Natural killer cell treated with Interleukin-12 subunit alpha and Interleukin-12 subunit beta and Interleukin-15 and Interleukin-18, amount 100 ng/mL, for 72 hours (primary cell): Measurements from ENCODE around the gene EFEMP2. TPM values are rescaled to one million over a fixed set of nuclear protein-coding genes. Genes with fewer than 3 reads are reported as not detected.
"Not testable (repeated sequence)": the region's sequence is repeated elsewhere in the genome, so short reads cannot be mapped to it uniquely, and the experiment has no call there.

ENCODE experiments used
- ATAC-seq, 2 donors: fragments of 150-1000 bp; cut with Tn5 transposase in 1 of 2; sonication (Bioruptor Pico), chemical (Tn5 transposase) in 1 of 2; 2 replicates each; pipeline ENCODE4 v1.10.0; 2021
- DNase-seq: peaks from one replicate; pipeline ENCODE4 v3.0.0; 2022; ENCODE audit warnings: low spot score
- H3K27ac Mint-ChIP-seq, 2 donors: 1 replicate in 1 of 2; 2 replicates in 1 of 2; pipeline ENCODE4 v1.8.0; 2022; ENCODE audit warnings: mixed read lengths in 2 of 2, mild to moderate bottlenecking in 1 of 2, moderate library complexity in 1 of 2
- H3K27me3 Mint-ChIP-seq, 2 donors: 1 replicate in 1 of 2; 2 replicates in 1 of 2; pipeline ENCODE4 v1.8.0; 2022; ENCODE audit warnings: mixed read lengths in 2 of 2
- H3K36me3 Mint-ChIP-seq: one replicate; pipeline ENCODE4 v1.8.0; 2022; ENCODE audit warnings: mixed read lengths
- H3K4me1 Mint-ChIP-seq, 2 donors: 1 replicate in 1 of 2; 2 replicates in 1 of 2; pipeline ENCODE4 v1.8.0; 2022; ENCODE audit warnings: low read depth in 2 of 2, mixed read lengths in 2 of 2, mild to moderate bottlenecking in 1 of 2
- H3K4me3 Mint-ChIP-seq: one replicate; pipeline ENCODE4 v1.8.0; 2022; ENCODE audit warnings: mixed read lengths
- H3K9me3 Mint-ChIP-seq: 2 replicates; pipeline ENCODE4 v1.8.0; 2022; ENCODE audit warnings: mixed read lengths
- total RNA-seq, 2 donors: library from RNA; stranded (reverse); gene quantifications; one replicate each; pipeline ENCODE4 v1.2.3, GENCODE V29; 2022

The EFEMP2 gene
- total RNA-seq, 2 donors from 2014 or later, result 7.5 to 10.6 TPM

- Mint-ChIP-seq H3K4me1 (peaks cover 39% of the 10 kb centered on the region in 2 donors), H3K27ac (peak overlapping the region; percentile 67 to 81), H3K4me3 (peak overlapping the region; percentile 32), H3K27me3 (no peaks in the 10 kb centered on the region), H3K36me3 (peaks cover 7% of the 10 kb centered on the region), H3K9me3 (no peaks in the 10 kb centered on the region)
- ATAC-seq, result no peak
- no peak for DNase-seq
These were observed 22.9 kb upstream of the EFEMP2 start for GRCh38 chr11:65895482-65895981.

GRCh38 chr11:65894034-65894591, 21.5 kb upstream of the EFEMP2 start:
- H3K36me3 Mint-ChIP-seq, result peaks cover 7% of the 10 kb centered on the region
- H3K27ac Mint-ChIP-seq, result peak overlapping the region; percentile 90 to 93
- no peak for ATAC-seq
- peak overlapping the region; percentile 97 for H3K4me3 Mint-ChIP-seq
- no peaks in the 10 kb centered on the region for H3K9me3 Mint-ChIP-seq
- DNase-seq, result no peak
- H3K27me3 Mint-ChIP-seq, result no peaks in the 10 kb centered on the region
- H3K4me1 Mint-ChIP-seq, result peaks cover 51 to 52% of the 10 kb centered on the region in 2 donors

GRCh38 chr11:65892661-65893317, 20.2 kb upstream of the EFEMP2 start:
- no peak for DNase-seq
- ATAC-seq, result no peak
- Mint-ChIP-seq H3K4me1 (peaks cover 57 to 58% of the 10 kb centered on the region in 2 donors), H3K4me3 (peak overlapping the region; percentile 97), H3K9me3 (no peaks in the 10 kb centered on the region), H3K27ac (peak overlapping the region; percentile 90 to 93), H3K27me3 (no peaks in the 10 kb centered on the region), H3K36me3 (peaks cover 7% of the 10 kb centered on the region)

GRCh38 chr11:65892137-65892540, 19.5 kb upstream of the EFEMP2 start:
- DNase-seq, H3K27me3 Mint-ChIP-seq, H3K36me3 Mint-ChIP-seq, H3K9me3 Mint-ChIP-seq, ATAC-seq: not testable (repeated sequence)
- H3K27ac Mint-ChIP-seq, result peak overlapping the region; percentile 90 to 93
- peak overlapping the region; percentile 97 for H3K4me3 Mint-ChIP-seq
- H3K4me1 Mint-ChIP-seq, result peaks cover 56 to 64% of the 10 kb centered on the region in 2 donors

GRCh38 chr11:65891219-65892136, 18.9 kb upstream of the EFEMP2 start:
- H3K27ac Mint-ChIP-seq, result peak overlapping the region; percentile 90 to 93
- no peaks in the 10 kb centered on the region for H3K27me3 Mint-ChIP-seq
- H3K36me3 Mint-ChIP-seq, result peaks cover 11% of the 10 kb centered on the region
- no peaks in the 10 kb centered on the region for H3K9me3 Mint-ChIP-seq
- no peak for DNase-seq
- peak overlapping the region; percentile 97 for H3K4me3 Mint-ChIP-seq
- H3K4me1 Mint-ChIP-seq, result peaks cover 60 to 67% of the 10 kb centered on the region in 2 donors
- no peak for ATAC-seq

GRCh38 chr11:65890324-65891218, 18.0 kb upstream of the EFEMP2 start, which contains the start of gene CCDC85B:
TSS of gene CCDC85B (plus strand) at chr11:65890673. CDS start at chr11:65890784, 111 bp downstream.
- Mint-ChIP-seq H3K36me3 (peaks cover 14% of the 10 kb centered on the region), H3K4me3 (peak within 1 kb of the TSS; percentile 97), H3K27ac (peak within 1 kb of the TSS; percentile 95 to 98), H3K4me1 (peaks cover 54 to 61% of the 10 kb centered on the region in 2 donors), H3K9me3 (no peaks in the 10 kb centered on the region), H3K27me3 (no peaks in the 10 kb centered on the region)
- ATAC-seq (peak; percentile 84 to 89), DNase-seq (peak; percentile 100)

GRCh38 chr11:65888163-65888814, 15.7 kb upstream of the EFEMP2 start, which contains the start of gene FIBP:
TSS of gene FIBP (minus strand) at chr11:65888471. CDS start at chr11:65888418, 53 bp downstream.
- Mint-ChIP-seq H3K27me3 (no peaks in the 10 kb centered on the region), H3K27ac (peak within 1 kb of the TSS; percentile 95 to 98), H3K36me3 (peaks cover 14% of the 10 kb centered on the region), H3K4me1 (peaks cover 58 to 65% of the 10 kb centered on the region in 2 donors), H3K4me3 (peak within 1 kb of the TSS; percentile 97), H3K9me3 (no peaks in the 10 kb centered on the region)
- DNase-seq (peak; percentile 95), ATAC-seq (peak; percentile 82 to 86)

- ATAC-seq, result no peak
- Mint-ChIP-seq H3K9me3 (no peaks in the 10 kb centered on the region), H3K27me3 (no peaks in the 10 kb centered on the region), H3K27ac (peak overlapping the region; percentile 95 to 98), H3K36me3 (peaks cover 14% of the 10 kb centered on the region), H3K4me3 (peak overlapping the region; percentile 97), H3K4me1 (peaks cover 57 to 61% of the 10 kb centered on the region in 2 donors)
- no peak for DNase-seq
These were observed 15.1 kb upstream of the EFEMP2 start for GRCh38 chr11:65887723-65888162.

GRCh38 chr11:65886826-65887722, 14.5 kb upstream of the EFEMP2 start:
- Mint-ChIP-seq H3K4me1 (peaks cover 55% of the 10 kb centered on the region in 2 donors), H3K4me3 (peak overlapping the region; percentile 97), H3K36me3 (peaks cover 8% of the 10 kb centered on the region), H3K27me3 (no peaks in the 10 kb centered on the region), H3K27ac (peak overlapping the region; percentile 95 to 98), H3K9me3 (no peaks in the 10 kb centered on the region)
- ATAC-seq, result no peak
- no peak for DNase-seq

GRCh38 chr11:65885808-65886536, 13.4 kb upstream of the EFEMP2 start:
- no peaks in the 10 kb centered on the region for H3K9me3 Mint-ChIP-seq
- no peaks in the 10 kb centered on the region for H3K27me3 Mint-ChIP-seq
- peak overlapping the region; percentile 97 for H3K4me3 Mint-ChIP-seq
- peaks cover 57 to 64% of the 10 kb centered on the region in 2 donors for H3K4me1 Mint-ChIP-seq
- ATAC-seq (no peak), DNase-seq (no peak)
- peaks cover 7% of the 10 kb centered on the region for H3K36me3 Mint-ChIP-seq
- peak overlapping the region; percentile 72 to 95 for H3K27ac Mint-ChIP-seq

GRCh38 chr11:65885231-65885630, 12.6 kb upstream of the EFEMP2 start:
- DNase-seq (no peak), ATAC-seq (no peak)
- H3K9me3 Mint-ChIP-seq, result no peaks in the 10 kb centered on the region
- no peaks in the 10 kb centered on the region for H3K27me3 Mint-ChIP-seq
- peaks cover 7% of the 10 kb centered on the region for H3K36me3 Mint-ChIP-seq
- peak overlapping the region; percentile 41 to 77 for H3K27ac Mint-ChIP-seq
- no peak overlapping the region for H3K4me3 Mint-ChIP-seq
- H3K4me1 Mint-ChIP-seq, result peaks cover 62 to 70% of the 10 kb centered on the region in 2 donors
